Stimulated activated CD8-positive, alpha-beta memory T cell treated with anti-CD3 and anti-CD28 coated beads, Interleukin-15, amount 100 ng/mL, for 48 hours (primary cell): Measurements from ENCODE around the gene TBC1D21.
"Not testable (repeated sequence)": the region's sequence is repeated elsewhere in the genome, so short reads cannot be mapped to it uniquely, and the experiment has no call there.

ENCODE experiments used
- DNase-seq, 2 donors: peaks; one replicate each; pipeline ENCODE4 v3.0.0-alpha.2; 2020; ENCODE audit warnings: low read depth in 2 of 2

TBC1D21 gene

DNA sequence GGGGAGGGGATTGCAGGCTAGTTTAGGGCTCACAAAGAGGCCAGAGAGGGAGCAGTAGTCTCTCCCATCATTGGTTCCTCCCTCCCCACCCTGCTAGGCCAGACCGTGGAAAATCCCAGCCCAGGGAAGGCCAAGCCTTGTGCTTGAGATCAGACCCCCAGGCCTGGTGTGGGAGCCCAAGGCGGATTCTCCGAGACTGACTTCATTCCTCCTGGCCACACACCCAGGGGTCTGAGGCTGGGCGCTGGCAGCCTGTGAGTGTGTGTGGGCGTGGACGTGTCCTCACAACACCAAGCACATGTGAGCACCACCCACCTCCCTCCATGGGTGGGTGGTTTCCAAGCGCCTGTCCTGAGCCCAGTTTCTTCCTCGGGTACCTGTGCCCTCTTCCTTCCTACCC lies 57.0 kb downstream of the TBC1D21 start:
- no peak for DNase-seq

GRCh38 chr15:73930790-73931281 lies 57.5 kb downstream of the TBC1D21 start:
- DNase-seq = no peak

- DNase-seq = no peak
These were observed 58.1 kb downstream of the TBC1D21 start for GRCh38 chr15:73931441-73931840.

DNA sequence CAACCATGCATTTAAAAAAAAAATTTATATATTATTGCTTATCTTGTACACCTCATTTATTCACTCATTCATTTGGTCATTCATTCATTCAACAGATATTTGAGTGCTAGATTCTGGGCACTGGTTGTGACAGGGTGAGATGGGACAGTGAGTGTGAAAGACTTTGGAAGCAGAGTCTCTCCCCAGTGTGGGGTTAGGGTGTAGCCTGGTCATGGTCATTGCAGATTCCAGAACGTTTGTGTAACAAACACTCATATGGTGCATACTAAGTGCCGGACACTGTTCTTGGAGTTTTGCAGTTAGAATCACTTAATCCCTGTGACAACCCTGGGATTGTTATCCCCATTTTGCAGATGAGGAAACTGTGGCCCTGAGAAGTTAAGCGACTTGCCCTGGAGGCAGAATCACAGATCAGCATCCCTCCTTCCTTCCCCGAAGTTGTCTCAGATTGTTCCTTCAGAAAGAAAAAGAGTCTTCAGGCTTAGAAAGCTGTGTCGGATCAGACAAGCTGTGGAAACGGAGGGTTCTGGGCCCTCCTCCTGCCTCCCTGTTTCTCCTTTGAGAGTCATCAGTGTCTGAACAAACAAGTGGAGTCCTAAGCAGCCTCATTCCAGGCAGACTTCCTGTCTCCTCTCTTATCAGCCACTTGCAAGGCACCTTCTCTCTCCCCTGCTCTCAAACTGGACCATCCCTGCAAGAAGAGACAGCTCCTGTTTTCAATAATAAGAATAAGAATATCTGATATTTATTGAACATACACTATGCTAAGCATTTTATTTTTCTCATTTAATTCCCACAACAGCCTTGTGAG lies 59.2 kb downstream of the TBC1D21 start:
- no peak for DNase-seq

GRCh38 chr15:73934281-73934680 lies 60.9 kb downstream of the TBC1D21 start:
- DNase-seq = no peak

- no peak for DNase-seq
These were observed 62.2 kb downstream of the TBC1D21 start for GRCh38 chr15:73935547-73935946.

DNA sequence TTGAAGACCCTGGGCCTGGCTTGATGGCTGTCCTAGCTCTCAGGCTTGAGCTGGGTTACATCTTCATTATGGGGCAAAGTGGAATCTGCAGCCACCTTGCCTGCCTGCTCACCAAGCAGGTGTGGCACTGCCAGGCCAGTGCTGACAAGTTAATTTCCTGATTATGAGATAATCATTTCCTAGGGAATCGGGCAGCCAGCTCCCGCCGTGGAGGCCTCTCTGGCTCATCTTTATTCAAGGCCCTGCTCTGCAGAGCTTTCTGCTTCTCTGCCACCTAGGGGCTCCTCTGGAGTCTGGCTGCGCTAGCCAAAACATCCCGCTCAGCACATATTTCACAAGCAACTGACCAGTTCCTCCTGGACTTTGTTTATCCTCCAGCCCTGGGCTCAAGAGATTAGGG lies 62.8 kb downstream of the TBC1D21 start:
- no peak for DNase-seq

- no peak for DNase-seq
These were observed 63.4 kb downstream of the TBC1D21 start for GRCh38 chr15:73936588-73937290.

DNA sequence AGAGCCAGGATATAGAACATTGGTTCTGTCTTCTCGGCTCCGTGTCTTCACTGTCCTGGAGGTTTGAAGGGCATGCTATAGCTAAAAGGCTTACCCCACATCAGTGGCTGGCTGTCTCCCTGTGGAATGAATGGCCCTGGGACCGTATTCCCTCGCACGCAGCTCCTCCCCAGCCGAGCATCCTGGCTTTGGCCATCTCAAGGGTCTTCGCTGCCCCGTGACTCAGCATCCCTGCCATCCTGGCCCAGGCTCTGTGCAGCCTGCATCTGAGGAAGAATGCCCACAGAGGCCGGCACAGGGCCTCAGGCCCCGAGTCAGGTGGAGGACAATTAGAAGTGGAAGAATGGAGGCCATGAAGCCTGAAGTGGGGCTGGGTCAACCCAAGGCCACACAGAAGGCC lies 63.9 kb downstream of the TBC1D21 start:
- no peak for DNase-seq

GRCh38 chr15:73937726-73938125 lies 64.4 kb downstream of the TBC1D21 start:
- DNase-seq = no peak

- DNase-seq = not testable (repeated sequence)
These were observed 65.2 kb downstream of the TBC1D21 start for GRCh38 chr15:73938516-73938915.
